Peyer's patch (tissue), 4 donors: ENCODE data around the gene SNX12.

Source experiments
- POLR2A ChIP-seq, 2 donors: fragments of 450-650 bp; IDR thresholded peaks; one replicate each; pipeline ENCODE4 v1.5.1; 2017; ENCODE audit warnings: antibody characterized with exemption in 2 of 2, mild to moderate bottlenecking in 2 of 2, moderate library complexity in 2 of 2
- TF ChIP-seq, protein P1 (sequence below), 6 experiments: fragments of 450-650 bp in 4 of 6; fragments of 200-600 bp in 2 of 6; sonication (generic) in 1 of 6; IDR thresholded peaks; one replicate each; pipeline ENCODE4 v1.5.1; 2017 to 2019; ENCODE audit warnings: antibody characterized with exemption in 6 of 6, mild to moderate bottlenecking in 3 of 6, moderate library complexity in 1 of 6

DNA sequence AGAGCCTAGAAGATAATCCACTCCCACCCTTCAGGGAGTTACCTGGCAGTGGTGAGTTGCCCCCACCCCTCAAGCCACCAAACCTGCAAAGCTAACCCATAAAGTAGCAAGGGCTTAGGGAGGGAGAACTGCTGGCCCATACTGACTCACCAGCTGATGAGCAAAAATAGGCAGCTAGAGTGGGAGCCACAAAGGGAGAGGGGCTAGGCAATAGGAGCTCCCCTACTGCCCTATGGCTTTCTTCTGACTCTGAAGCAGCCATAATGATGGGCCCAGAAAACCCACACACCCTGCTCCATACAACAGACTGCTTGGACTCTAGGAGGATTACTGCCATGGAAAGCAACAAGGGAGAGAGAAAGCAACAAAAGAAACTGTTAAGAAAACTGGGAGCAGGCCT, 8.0 kb downstream of the SNX12 start:
- TF ChIP-seq, protein P1, sequence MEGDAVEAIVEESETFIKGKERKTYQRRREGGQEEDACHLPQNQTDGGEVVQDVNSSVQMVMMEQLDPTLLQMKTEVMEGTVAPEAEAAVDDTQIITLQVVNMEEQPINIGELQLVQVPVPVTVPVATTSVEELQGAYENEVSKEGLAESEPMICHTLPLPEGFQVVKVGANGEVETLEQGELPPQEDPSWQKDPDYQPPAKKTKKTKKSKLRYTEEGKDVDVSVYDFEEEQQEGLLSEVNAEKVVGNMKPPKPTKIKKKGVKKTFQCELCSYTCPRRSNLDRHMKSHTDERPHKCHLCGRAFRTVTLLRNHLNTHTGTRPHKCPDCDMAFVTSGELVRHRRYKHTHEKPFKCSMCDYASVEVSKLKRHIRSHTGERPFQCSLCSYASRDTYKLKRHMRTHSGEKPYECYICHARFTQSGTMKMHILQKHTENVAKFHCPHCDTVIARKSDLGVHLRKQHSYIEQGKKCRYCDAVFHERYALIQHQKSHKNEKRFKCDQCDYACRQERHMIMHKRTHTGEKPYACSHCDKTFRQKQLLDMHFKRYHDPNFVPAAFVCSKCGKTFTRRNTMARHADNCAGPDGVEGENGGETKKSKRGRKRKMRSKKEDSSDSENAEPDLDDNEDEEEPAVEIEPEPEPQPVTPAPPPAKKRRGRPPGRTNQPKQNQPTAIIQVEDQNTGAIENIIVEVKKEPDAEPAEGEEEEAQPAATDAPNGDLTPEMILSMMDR (IDR thresholded peaks at IDR 0.05): no peak
- TF ChIP-seq POLR2A (IDR thresholded peaks at IDR 0.05): no peak
